Prostate gland (tissue), 2 donors: ENCODE measurements around the gene SOX8. TPM values are rescaled to one million over a fixed set of nuclear protein-coding genes. Genes with fewer than 3 reads are reported as not detected.

ENCODE experiments used
- DNase-seq: peaks from one replicate; pipeline ENCODE4 v3.0.0-alpha.2; 2019; ENCODE audit warnings: low spot score
- H3K27ac ChIP-seq, 2 donors: fragments of 200-600 bp; sonication (generic); 2 replicates each; pipeline ENCODE4 v1.5.1; 2017 to 2019
- H3K27me3 ChIP-seq: fragments of 200-600 bp; sonication (generic); replicated peaks from 2 replicates; pipeline ENCODE4 v1.5.1; 2019; ENCODE audit not compliant: insufficient read depth
- H3K36me3 ChIP-seq, 2 donors: fragments of 200-600 bp; sonication (generic); 1 replicate in 1 of 2; 2 replicates in 1 of 2; pipeline versions ENCODE4 v1.5.1 to v1.8.1; 2017 to 2019
- H3K4me1 ChIP-seq: fragments of 200-600 bp; sonication (generic); replicated peaks from 2 replicates; pipeline ENCODE4 v1.5.1; 2019
- H3K4me3 ChIP-seq, 2 donors: fragments of 200-600 bp; sonication (generic); 2 replicates each; pipeline ENCODE4 v1.5.1; 2017 to 2019
- H3K9me3 ChIP-seq: fragments of 200-600 bp; sonication (generic); 2 replicates; pipeline ENCODE4 v1.5.1; 2017
- CTCF ChIP-seq, 4 experiments: fragments of 200-600 bp in 2 of 4; fragments of 450-650 bp in 2 of 4; sonication (generic) in 2 of 4; IDR thresholded peaks; 1 replicate in 3 of 4; 2 replicates in 1 of 4; pipeline ENCODE4 v1.5.1; 2016 to 2019; ENCODE audit warnings: antibody characterized with exemption in 4 of 4, mild to moderate bottlenecking in 2 of 4, moderate library complexity in 2 of 4
- POLR2A ChIP-seq: fragments of 450-650 bp; IDR thresholded peaks from one replicate; pipeline ENCODE4 v1.6.1; 2016; ENCODE audit warnings: antibody characterized with exemption, mild to moderate bottlenecking
- POLR2AphosphoS5 ChIP-seq: sonication (generic); formaldehyde crosslinking; IDR thresholded peaks from one replicate; pipeline ENCODE4 v1.6.1; 2017; ENCODE audit warnings: antibody characterized with exemption
- WGBS: methylation state at CpG from one replicate; pipeline ENCODE4 v1.1.5; 2018; 5-methylcytosine and 5-hydroxymethylcytosine counted together
- intact Hi-C: fragments of 100-400 bp; cut with DNase I; formaldehyde crosslinking; loops from one replicate; pipeline ENCODE4 v1.14.2; 2022
- total RNA-seq, 2 donors: library from RNA; depleted of rRNA; stranded (reverse); fragments of >200 nt; gene quantifications; one replicate each; pipeline ENCODE4 v1.1.0, GENCODE V29; 2016

The SOX8 gene
- total RNA-seq, 2 donors from 2014 or later = 0.59 to 11.9 TPM

GRCh38 chr16:1014221-1014620 lies 32.7 kb downstream of the SOX8 start:
- H3K27ac ChIP-seq = no peak overlapping the region
- WGBS = 87% methylated on average over 8 of the region's 8 CpGs
- peaks cover 3% of the 10 kb centered on the region for H3K27me3 ChIP-seq
- intact Hi-C loops = no loop called here
- peaks cover 1% of the 10 kb centered on the region for H3K4me1 ChIP-seq
- H3K36me3 ChIP-seq = no peaks in the 10 kb centered on the region
- DNase-seq = no peak
- TF ChIP-seq CTCF (IDR thresholded peaks at IDR 0.05) = no peak
- no peak for TF ChIP-seq POLR2AphosphoS5
- no peak for TF ChIP-seq POLR2A
- H3K9me3 ChIP-seq = no peaks in the 10 kb centered on the region
- H3K4me3 ChIP-seq = no peak overlapping the region

- no peak overlapping the region for H3K4me3 ChIP-seq
- intact Hi-C loops = no loop called here
- no peak for DNase-seq
- no peaks in the 10 kb centered on the region for H3K9me3 ChIP-seq
- H3K4me1 ChIP-seq = peaks cover 5% of the 10 kb centered on the region
- 75% methylated on average over 17 of the region's 22 CpGs for WGBS
- H3K27me3 ChIP-seq = peaks cover 5% of the 10 kb centered on the region
- H3K36me3 ChIP-seq = no peaks in the 10 kb centered on the region
- no peak overlapping the region for H3K27ac ChIP-seq
- TF ChIP-seq CTCF (IDR thresholded peaks at IDR 0.05) (no peak), POLR2AphosphoS5 (no peak), POLR2A (no peak)
Observed at GRCh38 chr16:1014771-1015495, 33.4 kb downstream of the SOX8 start.

- Histone ChIP-seq H3K36me3 (no peaks in the 10 kb centered on the region), H3K27ac (no peak overlapping the region), H3K4me1 (peaks cover 5% of the 10 kb centered on the region), H3K4me3 (no peak overlapping the region), H3K9me3 (no peaks in the 10 kb centered on the region), H3K27me3 (peaks cover 22% of the 10 kb centered on the region)
- DNase-seq = no peak
- intact Hi-C loops = no loop called here
- TF ChIP-seq POLR2AphosphoS5 (no peak), CTCF (IDR thresholded peaks at IDR 0.05) (no peak), POLR2A (no peak)
- WGBS = 78% methylated on average over 15 of the region's 15 CpGs
Observed at GRCh38 chr16:1018447-1019198, 37.1 kb downstream of the SOX8 start.

- Histone ChIP-seq H3K4me1 (peaks cover 5% of the 10 kb centered on the region), H3K27me3 (peaks cover 22% of the 10 kb centered on the region), H3K9me3 (no peaks in the 10 kb centered on the region), H3K27ac (no peak overlapping the region), H3K36me3 (no peaks in the 10 kb centered on the region), H3K4me3 (peak overlapping the region in 1 of 2 donors; percentile 10)
- intact Hi-C loops = no loop called here
- TF ChIP-seq CTCF (IDR thresholded peaks at IDR 0.05) (no peak), POLR2A (no peak), POLR2AphosphoS5 (no peak)
- 47% methylated on average over 59 of the region's 66 CpGs for WGBS
- no peak for DNase-seq
Observed at GRCh38 chr16:1019231-1020090, 37.9 kb downstream of the SOX8 start.
